ENCODE results near the gene PMPCA.

- TF ChIP-seq CTCF (conservative IDR thresholded peaks at IDR 0.05; ENCODE audit: low read depth in 2 of 2) (no peak), ZNF331 (CRISPR knock-in tag; IDR thresholded peaks at IDR 0.05; ENCODE audit: low read depth) (no peak), POLR2AphosphoS5 (IDR thresholded peaks at IDR 0.05; ENCODE audit: low read depth) (no peak), EZH2 (IDR thresholded peaks at IDR 0.05; ENCODE audit: low read depth, unreplicated experiment) (no peak), EZH2phosphoT487 (IDR thresholded peaks at IDR 0.05; ENCODE audit: unreplicated experiment) (no peak), REST (IDR thresholded peaks at IDR 0.05; ENCODE audit: unreplicated experiment) (no peak), ETS1 (IDR thresholded peaks at IDR 0.05) (no peak), CREB1 (CRISPR knock-in tag; IDR thresholded peaks at IDR 0.05; ENCODE audit: low read depth) (no peak), ZNF114 (CRISPR knock-in tag; IDR thresholded peaks at IDR 0.05) (no peak), ZNF462 (CRISPR knock-in tag; IDR thresholded peaks at IDR 0.05) (no peak), JUNB (IDR thresholded peaks at IDR 0.05; ENCODE audit: unreplicated experiment) (no peak), STAT1 (IDR thresholded peaks at IDR 0.05; ENCODE audit: unreplicated experiment) (no peak)
Measured at GRCh38 chr9:136433043-136433715, 22.7 kb downstream of the PMPCA start.

All from GM23338 (cell line).